KOPT-K1 (cell line): ENCODE results near the gene OR1L6.

Source experiments
- H3K27ac ChIP-seq: fragments of 200-600 bp; sonication (generic); 2 replicates; pipeline ENCODE4 v1.5.1; 2016; ENCODE audit warnings: antibody characterized with exemption, mild to moderate bottlenecking, low read depth, low read length; ENCODE audit not compliant: poor library complexity, severe bottlenecking
- H3K36me3 ChIP-seq: fragments of 200-600 bp; sonication (generic); 2 replicates; pipeline ENCODE4 v1.5.1; 2017; ENCODE audit warnings: antibody characterized with exemption, mild to moderate bottlenecking, low read length, moderate library complexity; ENCODE audit not compliant: insufficient read depth
- H3K9me3 ChIP-seq: fragments of 200-600 bp; sonication (generic); 2 replicates; pipeline ENCODE4 v1.5.1; 2017; ENCODE audit warnings: antibody characterized with exemption, low read length, mild to moderate bottlenecking; ENCODE audit not compliant: insufficient read depth, poor library complexity, severe bottlenecking

Gene OR1L6

GRCh38 chr9:122742003-122742402, at the start of gene OR1L6:
Gene OR1L6 (plus strand): TSS chr9:122742303. CDS start chr9:122749848, 7,545 bp downstream.
- Histone ChIP-seq H3K36me3 (no peaks in the 10 kb centered on the region), H3K9me3 (no peaks in the 10 kb centered on the region), H3K27ac (no peak within 1 kb of the TSS)

- Histone ChIP-seq H3K9me3 (no peaks in the 10 kb centered on the region), H3K27ac (no peak overlapping the region), H3K36me3 (no peaks in the 10 kb centered on the region)
Observed at GRCh38 chr9:122695696-122696095, 46.4 kb upstream of the OR1L6 start.

GRCh38 chr9:122718038-122718437, 24.1 kb upstream of the OR1L6 start:
- no peaks in the 10 kb centered on the region for H3K9me3 ChIP-seq
- H3K27ac ChIP-seq, result no peak overlapping the region
- no peaks in the 10 kb centered on the region for H3K36me3 ChIP-seq

GRCh38 chr9:122719218-122719617, 22.9 kb upstream of the OR1L6 start:
- H3K9me3 ChIP-seq, result no peaks in the 10 kb centered on the region
- H3K27ac ChIP-seq, result no peak overlapping the region
- no peaks in the 10 kb centered on the region for H3K36me3 ChIP-seq

GRCh38 chr9:122723690-122724089, 18.4 kb upstream of the OR1L6 start, which contains the start of gene OR1L4:
Gene OR1L4 (plus strand): TSS chr9:122723990. CDS start chr9:122723990, 0 bp downstream.
- Histone ChIP-seq H3K27ac (no peak within 1 kb of the TSS), H3K9me3 (peaks cover 18% of the 10 kb centered on the region), H3K36me3 (no peaks in the 10 kb centered on the region)

GRCh38 chr9:122754825-122755224, 12.7 kb downstream of the OR1L6 start:
- no peaks in the 10 kb centered on the region for H3K36me3 ChIP-seq
- no peak overlapping the region for H3K27ac ChIP-seq
- H3K9me3 ChIP-seq, result no peaks in the 10 kb centered on the region

- Histone ChIP-seq H3K9me3 (no peaks in the 10 kb centered on the region), H3K27ac (no peak overlapping the region), H3K36me3 (no peaks in the 10 kb centered on the region)
Observed at GRCh38 chr9:122767817-122768216, 25.7 kb downstream of the OR1L6 start.

- H3K27ac ChIP-seq, result no peak overlapping the region
- H3K9me3 ChIP-seq, result no peaks in the 10 kb centered on the region
- H3K36me3 ChIP-seq, result no peaks in the 10 kb centered on the region
Observed at GRCh38 chr9:122777052-122777451, 34.9 kb downstream of the OR1L6 start.

- no peaks in the 10 kb centered on the region for H3K36me3 ChIP-seq
- H3K9me3 ChIP-seq, result no peaks in the 10 kb centered on the region
- H3K27ac ChIP-seq, result no peak overlapping the region
Observed at GRCh38 chr9:122777935-122778627, 36.0 kb downstream of the OR1L6 start.

- Histone ChIP-seq H3K9me3 (no peaks in the 10 kb centered on the region), H3K36me3 (no peaks in the 10 kb centered on the region), H3K27ac (no peak overlapping the region)
Observed at GRCh38 chr9:122779181-122779580, 37.1 kb downstream of the OR1L6 start.

- H3K9me3 ChIP-seq, result no peaks in the 10 kb centered on the region
- no peak overlapping the region for H3K27ac ChIP-seq
- H3K36me3 ChIP-seq, result no peaks in the 10 kb centered on the region
Observed at GRCh38 chr9:122780026-122780425, 37.9 kb downstream of the OR1L6 start.

- no peaks in the 10 kb centered on the region for H3K9me3 ChIP-seq
- H3K36me3 ChIP-seq, result no peaks in the 10 kb centered on the region
- H3K27ac ChIP-seq, result no peak overlapping the region
Observed at GRCh38 chr9:122781671-122782070, 39.6 kb downstream of the OR1L6 start.

GRCh38 chr9:122785269-122785668, 43.2 kb downstream of the OR1L6 start:
- no peak overlapping the region for H3K27ac ChIP-seq
- H3K36me3 ChIP-seq, result no peaks in the 10 kb centered on the region
- H3K9me3 ChIP-seq, result no peaks in the 10 kb centered on the region

- Histone ChIP-seq H3K36me3 (no peaks in the 10 kb centered on the region), H3K27ac (no peak overlapping the region), H3K9me3 (no peaks in the 10 kb centered on the region)
Observed at GRCh38 chr9:122786338-122786737, 44.2 kb downstream of the OR1L6 start.

GRCh38 chr9:122788831-122789230, 46.7 kb downstream of the OR1L6 start, which contains the start of gene OR5C1:
Gene OR5C1 (plus strand): TSS chr9:122788933. CDS start chr9:122788933, 0 bp downstream.
- no peaks in the 10 kb centered on the region for H3K9me3 ChIP-seq
- H3K36me3 ChIP-seq, result no peaks in the 10 kb centered on the region
- no peak within 1 kb of the TSS for H3K27ac ChIP-seq
